GM12872 (cell line): ENCODE results near the gene LELP1.

Experiments used
- TF ChIP-seq, protein P1 (sequence below): IDR thresholded peaks from 3 replicates; pipeline ENCODE4 v1.5.1; 2011; ENCODE audit warnings: low read depth, mild to moderate bottlenecking, low read length, moderate library complexity; ENCODE audit not compliant: insufficient read depth

The LELP1 gene

DNA sequence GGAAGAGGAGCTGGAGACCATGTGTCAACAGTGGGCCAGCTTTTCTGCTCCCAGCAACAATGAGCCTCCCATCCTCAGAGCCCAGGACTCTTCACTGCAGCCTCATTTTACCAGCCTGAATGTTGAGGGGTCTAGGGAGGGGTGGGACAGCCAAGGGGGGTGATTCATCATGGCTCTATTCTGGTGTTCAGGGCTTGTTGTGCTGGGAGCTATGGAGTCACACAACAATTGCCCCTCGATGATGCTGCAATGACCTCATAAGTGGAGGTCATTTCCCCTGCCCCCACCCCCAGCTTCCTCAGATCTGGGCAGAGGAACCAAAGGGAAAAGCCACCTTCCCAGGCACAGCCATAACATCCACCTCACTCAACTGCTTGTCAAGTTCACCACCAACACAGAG, at the start of gene LELP1:
LELP1 (plus strand) TSS at position 301 of the 400 bp plus-strand sequence. CDS start 1,278 bp downstream, outside the sequence.
- TF ChIP-seq, protein P1, sequence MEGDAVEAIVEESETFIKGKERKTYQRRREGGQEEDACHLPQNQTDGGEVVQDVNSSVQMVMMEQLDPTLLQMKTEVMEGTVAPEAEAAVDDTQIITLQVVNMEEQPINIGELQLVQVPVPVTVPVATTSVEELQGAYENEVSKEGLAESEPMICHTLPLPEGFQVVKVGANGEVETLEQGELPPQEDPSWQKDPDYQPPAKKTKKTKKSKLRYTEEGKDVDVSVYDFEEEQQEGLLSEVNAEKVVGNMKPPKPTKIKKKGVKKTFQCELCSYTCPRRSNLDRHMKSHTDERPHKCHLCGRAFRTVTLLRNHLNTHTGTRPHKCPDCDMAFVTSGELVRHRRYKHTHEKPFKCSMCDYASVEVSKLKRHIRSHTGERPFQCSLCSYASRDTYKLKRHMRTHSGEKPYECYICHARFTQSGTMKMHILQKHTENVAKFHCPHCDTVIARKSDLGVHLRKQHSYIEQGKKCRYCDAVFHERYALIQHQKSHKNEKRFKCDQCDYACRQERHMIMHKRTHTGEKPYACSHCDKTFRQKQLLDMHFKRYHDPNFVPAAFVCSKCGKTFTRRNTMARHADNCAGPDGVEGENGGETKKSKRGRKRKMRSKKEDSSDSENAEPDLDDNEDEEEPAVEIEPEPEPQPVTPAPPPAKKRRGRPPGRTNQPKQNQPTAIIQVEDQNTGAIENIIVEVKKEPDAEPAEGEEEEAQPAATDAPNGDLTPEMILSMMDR: no peak

DNA sequence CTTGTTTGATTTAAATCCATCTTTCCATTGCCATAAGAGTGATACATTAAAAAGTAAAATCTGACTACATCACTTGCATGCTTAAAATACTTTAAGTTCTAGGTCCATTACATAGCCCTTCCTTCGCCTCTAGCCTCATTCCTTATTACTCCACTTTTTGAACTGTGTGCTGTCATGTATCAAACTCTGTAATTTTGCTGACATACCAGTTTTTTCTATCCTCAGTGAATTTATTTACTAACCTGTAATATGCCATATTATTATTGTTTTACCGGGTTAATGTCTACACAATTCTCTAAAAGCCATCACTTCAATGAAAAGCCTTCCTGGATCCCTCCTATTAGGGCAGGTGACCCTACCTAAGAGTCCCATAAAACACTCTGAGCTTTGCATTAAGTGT, 47.7 kb upstream of the LELP1 start:
- TF ChIP-seq, protein P1: no peak

DNA sequence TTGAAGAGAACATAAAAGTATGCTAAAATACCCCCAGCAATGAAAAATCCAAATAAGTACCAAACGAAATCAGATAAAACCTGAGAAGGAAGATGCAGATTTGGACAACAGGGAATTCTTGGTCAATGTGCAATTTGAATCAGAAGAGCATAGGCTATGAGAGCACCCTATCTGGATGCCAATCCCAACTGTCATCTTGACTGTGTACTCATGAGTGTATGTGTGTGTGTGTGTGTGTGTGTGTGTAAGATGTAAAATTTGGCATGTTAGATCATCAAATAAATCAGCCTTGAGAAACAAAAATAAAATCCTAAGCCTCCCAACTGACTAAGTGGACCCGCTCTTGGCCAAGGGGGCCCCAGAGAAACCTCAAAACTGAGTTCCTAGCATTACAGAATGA, 34.5 kb upstream of the LELP1 start:
- TF ChIP-seq, protein P1: no peak

DNA sequence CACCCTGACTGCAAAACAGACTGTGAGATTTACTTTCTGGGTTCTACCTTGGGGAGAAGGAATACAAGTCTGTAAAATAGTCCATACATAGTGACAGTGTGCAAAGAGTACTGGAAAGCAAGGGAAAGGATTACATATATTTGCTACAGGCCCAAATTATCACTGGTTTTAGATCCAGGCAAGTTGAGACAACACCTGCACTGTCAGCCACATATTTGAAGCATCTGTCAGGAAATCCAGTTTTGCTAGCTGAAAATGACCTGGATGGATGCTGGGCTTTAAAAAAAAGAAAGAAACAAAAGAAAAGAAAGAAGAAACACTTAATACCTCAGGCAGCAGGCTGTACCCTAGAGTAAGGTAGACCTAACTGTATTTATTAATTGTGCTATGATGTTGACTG, 28.6 kb upstream of the LELP1 start:
- TF ChIP-seq, protein P1: no peak

DNA sequence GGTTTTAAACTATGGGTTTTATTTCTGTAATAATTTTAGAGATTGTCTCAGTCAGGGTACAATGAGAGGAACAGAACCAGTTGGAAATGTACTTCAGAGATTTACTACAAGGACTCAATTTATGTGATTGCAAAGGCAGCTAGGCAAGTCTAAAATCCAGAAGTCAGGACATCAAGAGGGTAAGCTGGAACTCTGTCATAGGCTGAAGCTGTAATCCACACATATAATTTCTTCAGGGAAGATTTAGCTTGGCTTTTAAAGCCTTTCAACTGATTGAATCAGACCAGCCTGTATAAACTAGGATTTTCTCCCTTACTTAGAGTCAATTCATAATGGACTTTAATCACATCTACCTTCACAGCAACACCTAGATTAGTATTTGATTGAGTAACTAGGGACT, 24.3 kb upstream of the LELP1 start:
- TF ChIP-seq, protein P1: no peak

DNA sequence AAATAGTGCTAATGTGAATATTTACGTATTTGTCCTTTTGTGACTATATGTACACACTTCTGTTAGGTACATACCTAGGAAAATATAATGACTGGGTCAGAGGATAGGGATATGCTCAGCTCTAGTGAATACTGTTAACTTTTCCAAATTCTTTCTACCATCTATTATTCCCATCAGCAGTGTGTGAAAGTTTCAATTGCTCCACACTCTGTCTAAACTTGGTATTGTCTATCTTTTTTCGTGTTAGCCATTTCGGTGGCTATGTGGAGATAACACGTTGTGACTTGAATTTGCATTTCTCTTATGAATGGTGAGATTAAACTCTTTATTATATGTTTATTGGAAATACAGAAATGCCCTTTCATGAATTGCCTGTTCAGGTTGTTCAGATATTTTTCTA, 22.7 kb upstream of the LELP1 start:
- TF ChIP-seq, protein P1: no peak

DNA sequence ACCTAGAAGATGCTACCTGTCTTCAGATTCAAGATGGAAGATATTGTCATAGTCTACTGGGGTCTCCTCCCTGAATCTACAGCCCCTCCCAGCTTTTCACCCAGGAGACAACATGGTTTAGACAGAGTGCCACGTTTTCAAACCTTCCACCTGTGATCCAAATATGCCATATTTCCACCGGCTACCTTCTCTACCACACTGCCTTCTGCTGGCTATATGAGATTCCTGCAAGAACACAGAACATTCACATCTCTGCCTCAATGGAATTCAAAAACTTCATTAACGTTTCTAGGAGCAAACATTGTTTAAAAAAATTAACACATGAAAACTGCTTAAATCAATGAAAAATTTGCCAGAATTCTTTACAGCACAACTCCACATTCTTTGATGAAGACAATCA, 12.9 kb upstream of the LELP1 start:
- TF ChIP-seq, protein P1: peak; percentile 32; the same call in 1 of the 3 replicates

DNA sequence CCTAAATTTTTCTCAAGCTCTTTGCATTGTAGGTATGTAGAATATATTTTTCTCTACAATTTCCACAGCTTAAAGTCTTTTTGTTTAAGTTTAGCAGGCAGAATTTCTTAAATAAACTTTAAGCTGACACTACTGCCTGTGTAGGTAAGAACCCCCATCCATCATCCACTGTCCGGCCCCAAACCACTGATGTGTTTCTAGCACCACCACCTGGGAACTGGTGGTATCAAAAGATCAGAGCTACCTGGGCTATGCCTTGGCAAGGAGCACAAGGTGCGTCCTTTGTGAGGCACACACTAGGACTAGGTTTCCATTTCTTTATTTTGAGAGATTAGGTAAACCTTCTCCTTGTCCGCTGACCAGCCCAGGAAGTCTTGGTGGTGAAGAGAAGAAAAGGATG, 10.5 kb upstream of the LELP1 start:
- TF ChIP-seq, protein P1: peak; percentile 60
